GM21381 (cell line): ENCODE measurements around the gene BCAR1.
"Not testable (repeated sequence)": the region's sequence is repeated elsewhere in the genome, so short reads cannot be mapped to it uniquely, and the experiment has no call there.

Experiments used
- ATAC-seq: cut with Tn5 transposase; IDR thresholded peaks from one replicate; pipeline ENCODE4 v1.9.1; 2021; ENCODE audit warnings: mild to moderate bottlenecking, moderate library complexity; ENCODE audit not compliant: unreplicated experiment

Gene BCAR1

GRCh38 chr16:75241412-75241811, 10.0 kb downstream of the BCAR1 start:
- no peak for ATAC-seq

DNA sequence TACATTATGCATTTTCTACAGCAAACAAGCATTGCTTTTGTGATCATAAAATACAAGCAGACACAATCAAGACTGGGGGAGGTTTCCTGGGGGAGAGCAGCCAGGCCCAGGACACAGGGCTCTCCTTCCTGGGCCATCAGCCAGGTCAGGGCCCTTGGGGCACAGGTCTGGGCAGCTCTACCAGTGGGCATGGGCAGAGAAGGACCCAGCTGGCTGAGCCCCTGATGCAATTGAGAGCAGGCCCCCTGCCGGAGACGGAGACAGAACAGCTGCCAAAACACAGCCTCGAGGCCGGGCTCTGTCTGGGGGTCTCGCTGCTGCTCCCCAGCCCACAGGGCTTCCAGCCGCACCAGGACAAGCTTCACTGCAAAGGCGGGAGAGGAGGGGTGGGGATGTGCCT, 10.8 kb downstream of the BCAR1 start:
- ATAC-seq, result not testable (repeated sequence)

- ATAC-seq, result no peak
Observed at GRCh38 chr16:75239542-75240122, 11.8 kb downstream of the BCAR1 start.

DNA sequence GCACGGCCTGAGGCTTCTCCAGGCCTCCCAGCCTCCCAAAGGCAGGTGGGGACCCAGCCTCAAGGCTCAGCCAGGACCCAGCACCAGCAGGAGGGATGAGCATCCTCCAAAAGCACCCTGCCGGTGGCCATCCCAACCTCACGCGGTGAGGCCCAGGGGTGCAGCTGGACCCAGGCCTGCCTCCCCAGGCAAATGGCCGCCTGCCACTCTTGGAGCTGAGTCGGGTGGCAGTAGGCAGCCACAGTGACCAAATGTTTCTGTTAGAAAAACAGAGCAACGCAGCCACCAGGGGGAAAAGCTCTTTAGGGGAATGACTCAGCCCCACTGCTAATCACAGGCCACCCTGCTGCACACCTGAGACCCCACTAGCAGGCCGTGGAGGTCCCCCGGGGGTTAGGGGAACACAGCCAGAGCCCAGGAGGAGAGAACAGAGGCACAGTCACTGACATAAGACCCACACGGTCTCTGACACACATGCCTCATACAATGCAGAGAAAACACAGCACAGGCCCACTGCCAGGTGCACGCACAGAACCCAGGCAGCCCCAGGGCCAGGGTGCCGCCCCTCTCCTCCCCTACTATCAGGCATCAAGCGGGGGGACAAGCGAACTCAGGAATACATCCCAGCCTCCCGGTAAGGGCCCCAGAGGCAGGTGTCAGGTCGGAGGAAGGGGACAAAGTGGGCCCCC, 12.4 kb downstream of the BCAR1 start:
- ATAC-seq, result no peak

GRCh38 chr16:75238132-75238852, 13.1 kb downstream of the BCAR1 start:
- no peak for ATAC-seq

GRCh38 chr16:75237398-75238131, 13.9 kb downstream of the BCAR1 start:
- ATAC-seq, result no peak

GRCh38 chr16:75236736-75237397, 14.6 kb downstream of the BCAR1 start:
- no peak for ATAC-seq

GRCh38 chr16:75236232-75236631, 15.2 kb downstream of the BCAR1 start:
- ATAC-seq, result no peak

GRCh38 chr16:75235721-75236193, 15.7 kb downstream of the BCAR1 start:
- no peak for ATAC-seq

DNA sequence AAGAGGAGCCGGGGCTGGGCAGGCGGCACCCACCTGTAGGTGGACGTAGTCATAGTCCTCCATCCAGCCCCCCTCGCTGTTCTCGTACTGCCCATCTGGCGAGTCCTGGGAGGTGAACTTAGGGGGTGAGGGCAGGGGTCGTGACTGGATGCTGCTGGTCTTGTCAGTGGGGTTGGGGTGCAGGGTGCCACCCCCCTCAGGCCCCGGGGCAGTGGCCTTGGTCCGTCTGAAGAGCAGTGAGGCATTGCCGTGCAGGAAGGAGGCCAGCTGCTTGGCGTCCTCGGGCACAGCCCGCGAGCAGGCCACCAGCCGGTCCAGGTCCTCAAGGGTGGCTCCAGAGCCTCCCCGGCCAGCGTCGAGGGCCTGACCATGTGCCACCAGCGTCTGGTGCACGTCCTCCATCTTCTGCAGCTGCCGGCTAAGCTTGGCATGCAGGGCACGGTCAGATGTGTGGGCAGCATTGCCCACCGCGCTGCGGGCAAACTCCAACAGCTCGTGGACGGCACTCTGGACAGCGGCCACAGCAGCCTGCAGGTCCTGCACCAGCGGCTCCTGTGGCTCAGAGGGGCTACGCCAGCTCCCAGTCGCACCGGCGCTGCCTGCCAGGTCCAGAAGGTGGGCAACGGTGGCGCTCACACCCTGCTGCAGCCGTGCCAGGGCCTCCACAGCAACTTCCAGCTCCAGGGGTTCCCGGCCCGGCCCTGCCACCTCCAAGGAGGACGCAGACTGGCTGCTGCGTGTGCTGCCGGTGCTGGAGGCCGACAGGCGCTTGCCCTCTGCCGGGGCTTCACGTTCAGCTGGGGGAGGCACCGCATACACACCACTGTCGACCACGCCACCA, 16.3 kb downstream of the BCAR1 start:
- ATAC-seq, result no peak

GRCh38 chr16:75233611-75233938, 17.8 kb downstream of the BCAR1 start:
- no peak for ATAC-seq

DNA sequence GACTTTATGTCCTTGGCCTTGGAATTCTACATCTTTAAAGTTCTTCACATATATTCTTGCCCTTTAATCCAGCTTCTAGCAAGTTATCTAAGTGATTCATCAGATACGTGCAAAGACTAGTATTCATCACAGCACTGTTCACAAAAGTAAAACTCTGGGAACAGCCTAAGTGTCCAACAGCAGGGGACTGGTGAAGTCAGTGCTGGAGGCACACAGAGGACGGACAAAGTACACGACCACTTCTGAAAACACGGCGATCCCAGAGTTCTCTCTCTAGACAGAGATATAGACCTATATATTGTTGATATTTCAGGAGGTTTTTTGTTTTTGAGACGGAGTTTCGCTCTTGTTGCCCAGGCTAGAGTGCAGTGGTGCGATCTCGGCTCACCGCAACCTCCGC, 19.9 kb downstream of the BCAR1 start:
- ATAC-seq, result no peak

DNA sequence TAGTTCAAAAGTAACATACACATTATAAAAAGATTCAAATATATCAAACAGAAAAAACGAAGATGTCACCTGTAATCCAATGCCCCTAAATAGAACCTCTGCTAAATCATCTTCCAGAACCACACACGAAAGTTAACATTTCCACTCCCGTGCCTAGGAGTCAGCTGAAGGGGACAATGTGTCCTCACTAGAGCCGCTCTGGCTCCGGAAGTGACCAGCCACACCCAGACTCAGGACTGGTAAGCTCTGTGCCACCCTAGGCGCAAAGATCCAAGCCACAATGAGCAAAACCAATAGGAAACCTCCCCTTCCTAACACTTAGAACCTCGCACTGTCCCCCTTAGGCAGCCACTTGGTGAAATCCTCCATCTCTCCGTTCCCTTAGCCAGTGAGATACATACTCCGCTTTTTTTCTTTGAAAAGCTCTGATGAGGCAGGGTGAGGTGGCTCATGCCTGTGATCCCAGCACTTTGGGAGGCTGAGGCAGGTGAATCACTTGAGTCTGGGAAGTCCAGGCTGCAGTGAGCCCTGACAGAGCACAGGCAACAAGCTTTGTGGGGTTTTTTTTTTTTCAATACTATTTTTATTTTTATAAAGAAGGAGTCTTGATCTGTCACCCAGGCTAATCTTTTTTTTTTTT, 20.8 kb downstream of the BCAR1 start:
- no peak for ATAC-seq

DNA sequence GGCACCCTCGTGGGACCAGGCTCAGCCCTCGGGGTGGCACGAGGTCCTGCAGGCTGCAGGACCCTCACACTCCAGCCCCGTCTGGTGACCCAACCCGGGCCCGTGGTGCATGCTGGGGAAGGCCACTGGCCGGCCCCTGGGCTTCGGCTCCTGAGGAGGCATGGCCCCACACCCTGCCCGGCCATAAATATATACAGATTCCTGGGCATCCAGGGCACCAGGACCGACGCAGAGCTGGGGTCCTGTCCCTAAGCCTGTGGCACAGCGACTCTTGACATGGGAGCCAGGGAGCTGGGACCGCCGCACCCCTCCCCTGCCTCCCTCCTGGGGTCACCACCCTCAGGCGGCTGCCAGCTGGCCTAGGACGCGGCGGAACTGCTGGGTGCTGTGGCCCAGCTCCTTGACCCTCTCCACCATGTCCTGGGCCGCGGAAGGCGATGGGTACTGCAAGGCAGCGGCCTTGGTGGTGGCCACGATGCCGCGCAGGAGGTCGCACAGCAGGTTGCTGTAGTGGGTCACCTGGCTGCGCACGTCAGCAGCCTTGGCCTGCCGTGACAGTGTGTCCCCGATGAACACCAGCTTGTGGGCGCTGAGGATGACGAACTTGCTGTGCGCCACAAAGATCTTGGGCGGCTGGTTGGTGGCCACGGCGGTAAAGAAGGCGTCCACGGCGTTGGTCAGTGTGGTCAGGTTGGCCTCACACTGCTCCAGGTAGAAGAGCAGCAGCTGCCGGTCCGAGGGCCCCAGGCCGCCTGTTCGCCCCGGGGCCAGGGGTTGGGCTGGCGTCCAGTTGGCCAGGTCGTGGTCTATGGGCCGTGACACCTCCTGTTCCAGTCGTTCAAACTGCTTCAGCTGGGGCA, 22.0 kb downstream of the BCAR1 start:
- ATAC-seq, result no peak

GRCh38 chr16:75228143-75228976, 23.1 kb downstream of the BCAR1 start:
- ATAC-seq, result no peak

GRCh38 chr16:75227361-75228142, 23.9 kb downstream of the BCAR1 start:
- ATAC-seq, result no peak
